CD4-positive, alpha-beta memory T cell (primary cell): Measurements from ENCODE around the gene MIB1. TPM values are rescaled to one million over a fixed set of nuclear protein-coding genes. Genes with fewer than 3 reads are reported as not detected.
A peak's percentile ranks its signal among the peaks of the same experiment; 100 is the strongest.
"Not testable (repeated sequence)": the region's sequence is repeated elsewhere in the genome, so short reads cannot be mapped to it uniquely, and the experiment has no call there.

ENCODE experiments used
- CTCF ChIA-PET: fragments of 350-600 bp; sonication (Branson Sonifier 250); formaldehyde crosslinking; loops from one replicate; lab custom pipeline; 2021; ENCODE audit warnings: inconsistent platforms; ENCODE audit not compliant: partially characterized antibody; lab: Charles Lee
- POLR2A ChIA-PET: fragments of 350-600 bp; sonication (Branson Sonifier 250); formaldehyde crosslinking; loops from one replicate; lab custom pipeline; 2021; ENCODE audit not compliant: partially characterized antibody; lab: Charles Lee
- DNase-seq, 5 donors: peaks; one replicate each; pipeline versions ENCODE4 v3.0.0 to v3.0.0-alpha.2; 2020 to 2022; ENCODE audit warnings: mixed read lengths in 1 of 5
- H3K27ac ChIP-seq: one replicate; pipeline ENCODE4 v1.7.0; 2013; ENCODE audit warnings: low read depth, low read length
- H3K27me3 ChIP-seq: 2 replicates; pipeline ENCODE4 v1.7.0; 2013; ENCODE audit warnings: mild to moderate bottlenecking, low read length, moderate library complexity; ENCODE audit not compliant: insufficient read depth
- H3K36me3 ChIP-seq: 2 replicates; pipeline ENCODE4 v1.7.0; 2013; ENCODE audit warnings: mild to moderate bottlenecking, low read length, moderate library complexity; ENCODE audit not compliant: insufficient read depth
- H3K4me1 ChIP-seq: 2 replicates; pipeline ENCODE4 v1.7.0; 2013; ENCODE audit warnings: mild to moderate bottlenecking, low read length, moderate library complexity; ENCODE audit not compliant: insufficient read depth
- H3K4me3 ChIP-seq, 2 donors: one replicate each; pipeline ENCODE4 v1.7.0; 2013; ENCODE audit warnings: low read length in 2 of 2, mild to moderate bottlenecking in 1 of 2
- H3K9me3 ChIP-seq, 2 donors: one replicate each; pipeline ENCODE4 v1.7.0; 2013; ENCODE audit warnings: low read length in 2 of 2, control low read depth in 1 of 2; ENCODE audit not compliant: control insufficient read depth in 1 of 2
- H3K27ac Mint-ChIP-seq, 7 donors: one replicate each; pipeline ENCODE4 v1.8.0; 2020 to 2021; ENCODE audit warnings: mixed read lengths in 7 of 7, mild to moderate bottlenecking in 6 of 7, inconsistent platforms in 3 of 7, moderate library complexity in 3 of 7
- H3K27me3 Mint-ChIP-seq, 2 donors: one replicate each; pipeline ENCODE4 v1.8.0; 2020 to 2021; ENCODE audit warnings: mixed read lengths in 2 of 2
- H3K36me3 Mint-ChIP-seq, 2 donors: one replicate each; pipeline ENCODE4 v1.8.0; 2020 to 2021; ENCODE audit warnings: mixed read lengths in 2 of 2, inconsistent platforms in 1 of 2, mild to moderate bottlenecking in 1 of 2
- H3K4me1 Mint-ChIP-seq, 4 donors: one replicate each; pipeline ENCODE4 v1.8.0; 2020 to 2021; ENCODE audit warnings: mixed read lengths in 4 of 4, mild to moderate bottlenecking in 1 of 4
- H3K4me3 Mint-ChIP-seq, 8 donors: one replicate each; pipeline ENCODE4 v1.8.0; 2020 to 2021; ENCODE audit warnings: mixed read lengths in 8 of 8, mild to moderate bottlenecking in 7 of 8, moderate library complexity in 6 of 8, inconsistent platforms in 3 of 8
- H3K9me3 Mint-ChIP-seq, 8 donors: one replicate each; pipeline ENCODE4 v1.8.0; 2020 to 2021; ENCODE audit warnings: mixed read lengths in 8 of 8, mild to moderate bottlenecking in 5 of 8, inconsistent platforms in 3 of 8, moderate library complexity in 1 of 8
- intact Hi-C: fragments of 100-400 bp; cut with micrococcal nuclease; formaldehyde crosslinking; loops from one replicate; pipeline ENCODE4 v1.15.1; 2023
- polyA plus RNA-seq, 2 donors: library from polyadenylated mRNA; unstranded; fragments of 300-500 nt; fragmentation: Illumina TruSeq; gene quantifications; one replicate each; pipeline ENCODE4 v1.2.3, GENCODE V29; 2021
- total RNA-seq, 2 experiments: library from RNA; stranded (reverse); gene quantifications; one replicate each; pipeline ENCODE4 v1.2.3, GENCODE V29; 2021

MIB1 gene
- total and polyA plus RNA-seq, 4 experiments from 2014 or later: 6.7 to 39.0 (median 22.6) TPM

- H3K27ac ChIP-seq: no peak overlapping the region
- Mint-ChIP-seq H3K9me3 (peaks cover 0 to 11% (median under 1%) of the 10 kb centered on the region in 8 donors), H3K36me3 (peaks cover 0 to 3% of the 10 kb centered on the region in 2 donors), H3K4me3 (no peak overlapping the region), H3K27ac (no peak overlapping the region), H3K27me3 (peaks cover 0 to 2% of the 10 kb centered on the region in 2 donors), H3K4me1 (peaks cover 0 to 20% (median 12%) of the 10 kb centered on the region in 4 donors)
- H3K36me3 ChIP-seq: no peaks in the 10 kb centered on the region
- H3K27me3 ChIP-seq: no peaks in the 10 kb centered on the region
- no peak for DNase-seq
- H3K4me3 ChIP-seq: no peak overlapping the region
- ChIA-PET POLR2A (no interaction called here), CTCF (no interaction called here)
- H3K4me1 ChIP-seq: peaks cover 12% of the 10 kb centered on the region
- intact Hi-C loops: no loop called here
- no peaks in the 10 kb centered on the region for H3K9me3 ChIP-seq
Measured at GRCh38 chr18:21733011-21733410, 7.6 kb upstream of the MIB1 start.

DNA sequence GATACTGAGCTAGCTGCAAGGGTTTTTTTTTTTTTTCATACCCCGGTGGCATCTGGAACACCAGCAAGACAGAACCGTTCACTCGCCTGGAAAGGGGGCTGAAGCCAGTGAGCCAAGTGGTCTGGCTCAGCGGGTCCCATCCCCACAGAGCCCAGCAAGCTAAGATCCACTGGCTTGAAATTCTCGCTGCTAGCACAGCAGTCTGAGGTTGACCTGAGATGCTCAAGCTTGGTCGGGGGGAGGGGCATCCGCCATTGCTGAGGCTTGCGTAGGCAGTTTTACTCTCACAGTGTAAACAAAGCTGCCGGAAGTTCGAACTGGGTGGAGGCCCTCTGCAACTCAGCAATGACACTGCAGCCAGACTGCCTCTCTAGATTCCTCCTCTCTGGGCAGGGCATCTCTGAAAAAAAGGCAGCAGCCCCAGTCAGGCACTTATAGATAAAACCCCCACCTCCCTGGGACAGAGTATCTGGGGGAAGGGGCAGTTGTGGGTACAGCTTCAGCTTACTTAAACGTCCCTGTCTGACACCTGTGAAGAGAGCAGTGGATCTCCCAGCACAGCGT is 5.1 kb upstream of the MIB1 start:
- DNase-seq: peak; percentile 69 to 80 (median 75)
- no peaks in the 10 kb centered on the region for H3K27me3 ChIP-seq
- H3K4me1 ChIP-seq: peaks cover 21% of the 10 kb centered on the region
- no peak overlapping the region for H3K27ac ChIP-seq
- H3K36me3 ChIP-seq: no peaks in the 10 kb centered on the region
- ChIA-PET CTCF (interaction anchor here (1.2 to 1.8 kb wide), 2 partner anchors 31 to 123 kb away, joined by 3 to 6 read pairs; partner anchors contain the start of gene ABHD3), POLR2A (interaction anchor here (0.8 to 2.5 kb wide), 3 partner anchors 28 to 135 kb away, joined by 3 to 25 read pairs (median 4); partner anchors contain the start of genes ABHD3 and ESCO1)
- peaks cover 0 to 2% of the 10 kb centered on the region in 2 donors for H3K27me3 Mint-ChIP-seq
- peaks cover 6 to 40% (median 23%) of the 10 kb centered on the region in 4 donors for H3K4me1 Mint-ChIP-seq
- no peak overlapping the region for H3K4me3 ChIP-seq
- H3K27ac Mint-ChIP-seq: peak overlapping the region; percentile 80 to 92 (median 87)
- peaks cover 2 to 3% of the 10 kb centered on the region in 2 donors for H3K36me3 Mint-ChIP-seq
- H3K9me3 Mint-ChIP-seq: peaks cover 0 to 11% (median under 1%) of the 10 kb centered on the region in 8 donors
- intact Hi-C loops: no loop called here
- no peaks in the 10 kb centered on the region for H3K9me3 ChIP-seq
- peak overlapping the region in 6 of 8 donors; percentile 46 to 71 (median 57) for H3K4me3 Mint-ChIP-seq

- ChIA-PET POLR2A (interaction anchor here (2.5 kb wide), 1 partner anchor 33 kb away, joined by 25 read pairs; the partner anchor contains the start of gene ABHD3), CTCF (interaction anchor here (1.8 kb wide), 1 partner anchor 32 kb away, joined by 6 read pairs; the partner anchor contains the start of gene ABHD3)
- intact Hi-C loops, H3K36me3 Mint-ChIP-seq, H3K4me3 Mint-ChIP-seq, H3K36me3 ChIP-seq, H3K4me3 ChIP-seq, H3K27me3 ChIP-seq, H3K27ac ChIP-seq, H3K27me3 Mint-ChIP-seq, DNase-seq, H3K9me3 ChIP-seq: not testable (repeated sequence)
- Mint-ChIP-seq H3K9me3 (peaks cover 0 to 11% (median 2%) of the 10 kb centered on the region in 8 donors), H3K27ac (peak overlapping the region in 4 of 7 donors; percentile 32 to 91 (median 77)), H3K4me1 (peaks cover 7 to 42% (median 25%) of the 10 kb centered on the region in 4 donors)
- H3K4me1 ChIP-seq: peaks cover 23% of the 10 kb centered on the region
Measured at GRCh38 chr18:21736926-21737325, 3.7 kb upstream of the MIB1 start.

DNA sequence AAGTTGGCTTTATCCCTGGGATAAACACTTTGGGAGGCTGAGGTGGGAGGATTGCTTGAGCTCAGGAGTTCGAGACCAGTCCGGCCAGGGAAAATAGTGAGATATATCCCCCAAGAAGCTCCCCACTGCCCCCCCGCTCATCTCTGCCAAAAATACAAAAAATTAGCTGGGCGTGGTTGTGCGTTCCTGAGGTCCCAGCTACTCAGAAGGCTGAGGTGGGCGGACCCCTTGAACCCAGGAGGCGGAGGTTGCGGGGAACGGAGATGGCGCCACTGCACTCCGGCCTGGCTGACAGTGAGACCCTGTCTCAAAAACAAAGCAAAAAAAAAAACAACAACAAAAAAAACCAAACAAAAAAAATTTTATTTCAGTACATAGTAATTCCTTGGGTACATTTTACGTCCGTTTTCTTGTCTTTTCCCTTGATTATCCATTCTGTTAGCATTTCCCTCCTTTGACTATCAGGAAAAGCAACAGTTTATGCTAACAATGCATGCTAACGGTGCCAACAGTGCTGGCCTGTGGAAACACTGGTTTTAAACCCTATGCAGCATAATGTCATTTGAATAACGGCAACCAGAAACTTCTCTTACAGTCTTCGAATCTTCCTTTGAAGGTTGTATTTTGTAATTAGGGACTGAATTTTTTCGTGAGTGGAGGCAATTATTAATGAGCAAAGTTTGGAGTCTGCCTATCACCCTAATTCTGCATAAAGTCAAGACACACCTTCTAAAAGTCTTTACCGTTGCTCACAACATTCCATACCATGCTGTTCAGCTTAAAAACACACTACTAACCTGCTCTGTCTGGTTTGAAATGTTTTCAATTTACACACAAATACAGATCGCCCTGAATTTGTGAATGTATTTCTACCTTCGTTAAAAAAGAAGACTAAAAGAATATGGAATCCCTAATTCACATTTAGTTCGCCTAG is 721 bp upstream of the MIB1 start:
- ChIA-PET CTCF (interaction anchor here (0.7 to 3.0 kb wide), 15 partner anchors 8 to 181 kb away, joined by 3 to 21 read pairs (median 4); partner anchors contain the start of genes ABHD3, ESCO1 and SNRPD1), POLR2A (interaction anchor here (0.6 to 6.4 kb wide), 12 partner anchors 8 to 140 kb away, joined by 3 to 77 read pairs (median 6); partner anchors contain the start of genes ABHD3, ESCO1 and SNRPD1)
- DNase-seq: no peak
- no peaks in the 10 kb centered on the region for H3K27me3 ChIP-seq
- peaks cover 45% of the 10 kb centered on the region for H3K4me1 ChIP-seq
- Mint-ChIP-seq H3K27me3 (no peaks in the 10 kb centered on the region), H3K9me3 (peaks cover 0 to 11% (median 2%) of the 10 kb centered on the region in 8 donors), H3K27ac (peak overlapping the region; percentile 91 to 98 (median 97)), H3K4me1 (peaks cover 24 to 67% (median 44%) of the 10 kb centered on the region in 4 donors), H3K36me3 (peaks cover 3 to 6% of the 10 kb centered on the region in 2 donors), H3K4me3 (peak overlapping the region; percentile 94 to 98 (median 95))
- H3K9me3 ChIP-seq: no peaks in the 10 kb centered on the region
- intact Hi-C loops: loop anchor here (1.0 to 2.0 kb wide), 5 partner anchors 36 to 629 kb away; partner anchors contain the start of genes ABHD3, ESCO1, ROCK1 and SNRPD1
- H3K4me3 ChIP-seq: peak overlapping the region in 1 of 2 donors; percentile 100
- H3K36me3 ChIP-seq: no peaks in the 10 kb centered on the region
- H3K27ac ChIP-seq: no peak overlapping the region

DNA sequence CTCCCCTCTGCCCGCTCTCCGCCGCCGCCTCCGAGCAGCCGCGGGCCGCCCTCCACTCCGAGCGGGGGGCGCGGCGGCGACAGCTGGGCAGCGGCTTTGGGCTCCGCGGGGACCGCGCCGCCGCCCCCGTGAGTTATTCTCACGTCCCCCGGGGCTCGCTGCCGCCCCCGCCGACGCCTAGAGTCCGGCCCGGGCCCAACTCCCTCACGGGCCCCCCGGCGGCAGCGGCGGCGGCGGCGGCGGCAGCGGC is 645 bp downstream of the MIB1 start:
- H3K27me3 Mint-ChIP-seq: no peaks in the 10 kb centered on the region
- H3K9me3 Mint-ChIP-seq: peaks cover 0 to 10% (median 2%) of the 10 kb centered on the region in 8 donors
- Histone ChIP-seq H3K9me3 (no peaks in the 10 kb centered on the region), H3K27me3 (no peaks in the 10 kb centered on the region), H3K4me1 (peaks cover 49% of the 10 kb centered on the region), H3K27ac (peak overlapping the region; percentile 94), H3K4me3 (peak overlapping the region in 1 of 2 donors; percentile 100), H3K36me3 (no peaks in the 10 kb centered on the region)
- peaks cover 3 to 6% of the 10 kb centered on the region in 2 donors for H3K36me3 Mint-ChIP-seq
- peak overlapping the region in 5 of 8 donors; percentile 86 to 88 (median 88) for H3K4me3 Mint-ChIP-seq
- no peak overlapping the region for H3K27ac Mint-ChIP-seq
- intact Hi-C loops: loop anchor here (2.0 kb wide), 2 partner anchors 58 to 630 kb away; partner anchors contain the start of gene ROCK1
- ChIA-PET POLR2A (interaction anchor here (0.7 to 6.4 kb wide), 8 partner anchors 9 to 141 kb away, joined by 3 to 77 read pairs (median 7); partner anchors contain the start of genes ABHD3 and ESCO1), CTCF (interaction anchor here (1.7 to 3.0 kb wide), 2 partner anchors 138 to 140 kb away, joined by 4 to 21 read pairs; partner anchors contain the start of gene ESCO1)
- peaks cover 31 to 70% (median 47%) of the 10 kb centered on the region in 4 donors for H3K4me1 Mint-ChIP-seq
- DNase-seq: no peak

DNA sequence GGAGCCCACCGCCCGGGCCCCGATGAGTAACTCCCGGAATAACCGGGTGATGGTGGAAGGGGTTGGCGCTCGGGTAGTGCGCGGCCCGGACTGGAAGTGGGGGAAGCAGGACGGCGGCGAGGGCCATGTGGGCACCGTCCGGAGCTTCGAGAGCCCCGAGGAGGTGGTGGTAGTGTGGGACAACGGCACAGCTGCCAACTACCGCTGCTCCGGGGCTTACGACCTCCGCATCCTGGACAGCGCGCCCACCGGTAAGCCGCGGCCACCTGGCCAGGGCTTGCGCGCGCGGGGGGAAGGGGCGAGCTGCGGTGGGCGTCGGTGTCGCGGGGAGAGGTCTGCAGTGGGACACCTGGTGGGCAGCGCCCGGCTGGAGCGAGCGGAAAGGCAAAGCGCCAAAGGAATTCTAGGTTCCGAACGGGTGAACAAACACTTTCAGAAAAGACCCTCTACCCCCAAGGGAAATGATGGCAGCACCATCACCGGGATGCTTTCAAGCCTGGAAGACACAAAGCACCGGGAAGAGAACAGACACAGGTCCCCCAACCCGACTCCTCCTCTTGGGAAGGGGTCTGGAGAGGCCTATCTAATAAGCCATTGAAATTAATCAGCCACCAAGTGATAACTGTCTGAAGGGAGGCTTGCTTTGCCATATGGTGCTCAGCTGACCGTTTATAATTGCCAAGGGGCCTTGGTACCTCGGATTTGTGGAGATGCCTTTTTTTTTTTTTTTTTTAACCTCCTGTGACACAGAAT is 1.1 kb downstream of the MIB1 start:
- H3K36me3 Mint-ChIP-seq: peaks cover 2 to 6% of the 10 kb centered on the region in 2 donors
- CTCF ChIA-PET: interaction anchor here (0.7 to 3.0 kb wide), 5 partner anchors 37 to 141 kb away, joined by 3 to 21 read pairs (median 4); partner anchors contain the start of genes ABHD3 and ESCO1
- peak in 3 of 5 donors; percentile 17 to 43 (median 21) for DNase-seq

More for the DNA sequence above, 1.1 kb downstream of the MIB1 start:
- H3K4me3 Mint-ChIP-seq: peak overlapping the region; percentile 86 to 92 (median 88)
- POLR2A ChIA-PET: interaction anchor here (0.6 to 6.4 kb wide), 11 partner anchors 10 to 142 kb away, joined by 3 to 77 read pairs (median 6); partner anchors contain the start of genes ABHD3, ESCO1 and SNRPD1
- H3K9me3 ChIP-seq: no peaks in the 10 kb centered on the region
- intact Hi-C loops: loop anchor here (2.0 kb wide), 2 partner anchors 59 to 631 kb away; partner anchors contain the start of gene ROCK1
- no peaks in the 10 kb centered on the region for H3K36me3 ChIP-seq
- H3K9me3 Mint-ChIP-seq: peaks cover 0 to 5% (median under 1%) of the 10 kb centered on the region in 8 donors
- H3K27ac ChIP-seq: peak overlapping the region; percentile 94
- peak overlapping the region; percentile 75 to 93 (median 88) for H3K27ac Mint-ChIP-seq
- peak overlapping the region in 1 of 2 donors; percentile 100 for H3K4me3 ChIP-seq
- no peaks in the 10 kb centered on the region for H3K27me3 Mint-ChIP-seq
- H3K4me1 ChIP-seq: peaks cover 54% of the 10 kb centered on the region
- H3K27me3 ChIP-seq: no peaks in the 10 kb centered on the region
- H3K4me1 Mint-ChIP-seq: peaks cover 34 to 70% (median 49%) of the 10 kb centered on the region in 4 donors
